Smooth muscle cell (in vitro differentiated cells): Measurements from ENCODE around the gene CTSF. TPM values are rescaled to one million over a fixed set of nuclear protein-coding genes. Genes with fewer than 3 reads are reported as not detected.
"Not testable (repeated sequence)": the region's sequence is repeated elsewhere in the genome, so short reads cannot be mapped to it uniquely, and the experiment has no call there.

Source experiments
- DNase-seq: peaks from one replicate; lab custom pipeline; 2025; ENCODE audit not compliant: unreplicated experiment; lab: John Stamatoyannopoulos, UW
- H2AFZ ChIP-seq: fragments of 200-600 bp; sonication (generic); 2 replicates; pipeline ENCODE4 v1.6.0; 2016; ENCODE audit warnings: antibody characterized with exemption, low read depth, mild to moderate bottlenecking
- H3F3A ChIP-seq: fragments of 200-600 bp; sonication (generic); 2 replicates; pipeline ENCODE4 v1.6.0; 2017; ENCODE audit warnings: antibody characterized with exemption, low read depth
- H3K27ac ChIP-seq: fragments of 200-600 bp; sonication (generic); 2 replicates; pipeline ENCODE4 v1.5.1; 2016; ENCODE audit warnings: low read depth, mild to moderate bottlenecking
- H3K27me3 ChIP-seq: fragments of 200-600 bp; sonication (generic); 2 replicates; pipeline ENCODE4 v1.6.1; 2016; ENCODE audit warnings: low read depth, mild to moderate bottlenecking
- H3K36me3 ChIP-seq: fragments of 200-600 bp; sonication (generic); 2 replicates; pipeline ENCODE4 v1.5.1; 2016; ENCODE audit warnings: low read depth
- H3K4me1 ChIP-seq: fragments of 200-600 bp; sonication (generic); 2 replicates; pipeline ENCODE4 v1.5.1; 2016; ENCODE audit warnings: low read depth
- H3K4me2 ChIP-seq: fragments of 200-600 bp; sonication (generic); 2 replicates; pipeline ENCODE4 v1.6.0; 2016; ENCODE audit warnings: mild to moderate bottlenecking
- H3K4me3 ChIP-seq: fragments of 200-600 bp; sonication (generic); 2 replicates; pipeline ENCODE4 v1.5.1; 2016; ENCODE audit warnings: mild to moderate bottlenecking
- H3K79me2 ChIP-seq: fragments of 200-600 bp; sonication (generic); 2 replicates; pipeline ENCODE4 v1.6.0; 2016; ENCODE audit warnings: low read depth, mild to moderate bottlenecking
- H3K9ac ChIP-seq: fragments of 200-600 bp; sonication (generic); 2 replicates; pipeline ENCODE4 v1.6.0; 2016; ENCODE audit warnings: low read depth
- H3K9me3 ChIP-seq: fragments of 200-600 bp; sonication (generic); replicated peaks from 2 replicates; pipeline ENCODE4 v1.5.1; 2016; ENCODE audit warnings: low read depth
- H4K20me1 ChIP-seq: fragments of 200-600 bp; sonication (generic); 2 replicates; pipeline ENCODE4 v1.6.0; 2016; ENCODE audit warnings: low read depth
- CTCF ChIP-seq: fragments of 200-600 bp; sonication (generic); IDR thresholded peaks from 2 replicates; pipeline ENCODE4 v1.5.1; 2017; ENCODE audit warnings: borderline replicate concordance, mild to moderate bottlenecking, antibody characterized with exemption; ENCODE audit not compliant: insufficient read depth, poor library complexity, severe bottlenecking
- WGBS: methylation state at CpG from one replicate; pipeline ENCODE4 v1.1.7; 2016; ENCODE audit warnings: low lambda C conversion rate; 5-methylcytosine and 5-hydroxymethylcytosine counted together
- polyA plus RNA-seq: library from polyadenylated mRNA; unstranded; fragments of >200 nt; fragmentation: Nextera tagmentation; extraction: Ambion mirVana; gene quantifications from 2 replicates; pipeline ENCODE4 v1.2.1, GENCODE V29; 2016
- total RNA-seq: library from RNA; depleted of rRNA; stranded (reverse); fragments of >200 nt; gene quantifications from 2 replicates; pipeline ENCODE4 v1.2.3, GENCODE V29; 2014

Gene CTSF
- total and polyA plus RNA-seq, 2 experiments from 2014 or later: 0.45 to 0.62 TPM

- no peaks in the 10 kb centered on the region for H3K27me3 ChIP-seq
- H3K36me3 ChIP-seq: no peaks in the 10 kb centered on the region
- H3K4me3 ChIP-seq: no peak overlapping the region
- H3F3A ChIP-seq: peaks cover 7% of the 10 kb centered on the region
- H2AFZ ChIP-seq: no peak overlapping the region
- no peak overlapping the region for H3K4me2 ChIP-seq
- TF ChIP-seq CTCF: no peak
- H3K9me3 ChIP-seq: no peaks in the 10 kb centered on the region
- no peaks in the 10 kb centered on the region for H4K20me1 ChIP-seq
- DNase-seq: no peak
- 95% methylated on average over 4 of the region's 4 CpGs for WGBS
- no peak overlapping the region for H3K27ac ChIP-seq
- H3K4me1 ChIP-seq: peaks cover 11% of the 10 kb centered on the region
- H3K9ac ChIP-seq: no peak overlapping the region
- H3K79me2 ChIP-seq: peaks cover 6% of the 10 kb centered on the region
Measured at GRCh38 chr11:66541892-66542291, 26.5 kb downstream of the CTSF start.

- WGBS: 92% methylated on average over 8 of the region's 8 CpGs
Measured at GRCh38 chr11:66540598-66540997, 27.8 kb downstream of the CTSF start.

GRCh38 chr11:66539870-66540213, 28.6 kb downstream of the CTSF start:
- peaks cover 1% of the 10 kb centered on the region for H3K4me1 ChIP-seq
- no peak for DNase-seq
- no peaks in the 10 kb centered on the region for H3K27me3 ChIP-seq
- H3K79me2 ChIP-seq: peaks cover 2% of the 10 kb centered on the region
- H4K20me1 ChIP-seq: no peaks in the 10 kb centered on the region
- no peak overlapping the region for H3K4me3 ChIP-seq
- H2AFZ ChIP-seq: no peak overlapping the region
- H3K27ac ChIP-seq: no peak overlapping the region
- no peaks in the 10 kb centered on the region for H3K9me3 ChIP-seq
- WGBS: 97% methylated on average over 10 of the region's 10 CpGs
- H3K4me2 ChIP-seq: no peak overlapping the region
- H3K36me3 ChIP-seq: no peaks in the 10 kb centered on the region
- no peak overlapping the region for H3K9ac ChIP-seq
- no peaks in the 10 kb centered on the region for H3F3A ChIP-seq
- TF ChIP-seq CTCF: no peak

More at GRCh38 chr11:66540598-66540997, 27.8 kb downstream of the CTSF start:
- H3K4me3 ChIP-seq, H3K9ac ChIP-seq, DNase-seq, H3K4me2 ChIP-seq, H3K36me3 ChIP-seq, H3K9me3 ChIP-seq, H4K20me1 ChIP-seq, H3K4me1 ChIP-seq, H2AFZ ChIP-seq, H3K27ac ChIP-seq, H3F3A ChIP-seq, H3K79me2 ChIP-seq, H3K27me3 ChIP-seq: not testable (repeated sequence)

GRCh38 chr11:66539170-66539869, 29.1 kb downstream of the CTSF start:
- Histone ChIP-seq H3K9me3 (no peaks in the 10 kb centered on the region), H3K79me2 (no peaks in the 10 kb centered on the region), H3K9ac (no peak overlapping the region), H3K4me1 (no peaks in the 10 kb centered on the region), H3K27me3 (no peaks in the 10 kb centered on the region), H2AFZ (no peak overlapping the region), H3K27ac (no peak overlapping the region), H3K4me2 (no peak overlapping the region), H3K36me3 (no peaks in the 10 kb centered on the region), H4K20me1 (no peaks in the 10 kb centered on the region), H3K4me3 (no peak overlapping the region), H3F3A (no peaks in the 10 kb centered on the region)
- TF ChIP-seq CTCF: no peak
- WGBS: 91% methylated on average over 16 of the region's 16 CpGs
- no peak for DNase-seq
